PFSK-1 (cell line): ENCODE results near the gene CFAP77.

ENCODE experiments used
- FOXP2 ChIP-seq: optimal IDR thresholded peaks from 2 replicates; pipeline ENCODE3; 2011; ENCODE audit warnings: borderline replicate concordance, control low read depth, inconsistent platforms; ENCODE audit not compliant: insufficient read depth; ENCODE audit errors: extremely low read length, extremely low read depth
- POLR2AphosphoS5 ChIP-seq: IDR thresholded peaks from 2 replicates; pipeline ENCODE4 v1.6.1; 2012; ENCODE audit warnings: low read depth, mild to moderate bottlenecking, control low read depth, low read length, moderate library complexity
- REST ChIP-seq, 2 experiments: IDR thresholded peaks; 2 replicates each; pipeline versions ENCODE4 v1.6.1 to v1.8.0; 2011 to 2012; ENCODE audit warnings: low read depth in 2 of 2, low read length in 2 of 2, control low read depth in 1 of 2, inconsistent platforms in 1 of 2, mild to moderate bottlenecking in 1 of 2, moderate library complexity in 1 of 2; ENCODE audit not compliant: insufficient read depth in 1 of 2
- SIN3A ChIP-seq: IDR thresholded peaks from 2 replicates; pipeline ENCODE4 v1.6.1; 2012; ENCODE audit warnings: mild to moderate bottlenecking, low read length, moderate library complexity, borderline replicate concordance; ENCODE audit not compliant: insufficient read depth
- TAF1 ChIP-seq: IDR thresholded peaks from 2 replicates; pipeline ENCODE4 v1.6.1; 2012; ENCODE audit warnings: low read length, control low read depth, borderline replicate concordance; ENCODE audit not compliant: insufficient read depth

CFAP77 gene

GRCh38 chr9:132586830-132587591 lies 177.0 kb downstream of the CFAP77 start:
- no peak for TF ChIP-seq FOXP2
- TF ChIP-seq POLR2AphosphoS5: no peak
- TF ChIP-seq TAF1: no peak
- no peak for TF ChIP-seq REST (IDR thresholded peaks at IDR 0.05; ENCODE audit: insufficient read depth in 1 of 2, low read depth in 2 of 2, low read length in 2 of 2)
- no peak for TF ChIP-seq SIN3A

- TF ChIP-seq POLR2AphosphoS5: no peak
Observed at GRCh38 chr9:132587592-132587955, 177.6 kb downstream of the CFAP77 start.

- no peak for TF ChIP-seq POLR2AphosphoS5
- TF ChIP-seq REST (IDR thresholded peaks at IDR 0.05; ENCODE audit: insufficient read depth in 1 of 2, low read depth in 2 of 2, low read length in 2 of 2): no peak
- TF ChIP-seq SIN3A: no peak
- no peak for TF ChIP-seq FOXP2
- no peak for TF ChIP-seq TAF1
Observed at GRCh38 chr9:132588098-132588497, 178.1 kb downstream of the CFAP77 start.

GRCh38 chr9:132588501-132589147 lies 178.6 kb downstream of the CFAP77 start:
- no peak for TF ChIP-seq REST (IDR thresholded peaks at IDR 0.05; ENCODE audit: insufficient read depth in 1 of 2, low read depth in 2 of 2, low read length in 2 of 2)
- no peak for TF ChIP-seq SIN3A
- no peak for TF ChIP-seq TAF1
- no peak for TF ChIP-seq FOXP2

GRCh38 chr9:132589148-132590036 lies 179.4 kb downstream of the CFAP77 start:
- no peak for TF ChIP-seq FOXP2
- TF ChIP-seq SIN3A: no peak
- no peak for TF ChIP-seq TAF1
- no peak for TF ChIP-seq REST (IDR thresholded peaks at IDR 0.05; ENCODE audit: insufficient read depth in 1 of 2, low read depth in 2 of 2, low read length in 2 of 2)
- no peak for TF ChIP-seq POLR2AphosphoS5
